GM12892 (cell line): Measurements from ENCODE around the gene ACTRT2.

Experiments
- DNase-seq: peaks from one replicate; pipeline ENCODE4 v3.0.0; 2011; ENCODE audit not compliant: insufficient read length
- FAIRE-seq: peaks from 2 replicates; lab custom pipeline; 2011; peaks lifted over from hg19 to GRCh38; lab: Jason Lieb, UNC
- POLR2A ChIP-seq: IDR thresholded peaks from 2 replicates; pipeline ENCODE4 v1.6.1; 2011; ENCODE audit warnings: low read depth, low read length, control low read depth
- POLR2AphosphoS5 ChIP-seq: IDR thresholded peaks from 2 replicates; pipeline ENCODE4 v1.6.1; 2011; ENCODE audit warnings: low read depth, low read length, control low read depth
- TAF1 ChIP-seq: IDR thresholded peaks from 2 replicates; pipeline ENCODE4 v1.6.1; 2011; ENCODE audit warnings: low read depth, mild to moderate bottlenecking, control low read depth, low read length, borderline replicate concordance

The ACTRT2 gene

DNA sequence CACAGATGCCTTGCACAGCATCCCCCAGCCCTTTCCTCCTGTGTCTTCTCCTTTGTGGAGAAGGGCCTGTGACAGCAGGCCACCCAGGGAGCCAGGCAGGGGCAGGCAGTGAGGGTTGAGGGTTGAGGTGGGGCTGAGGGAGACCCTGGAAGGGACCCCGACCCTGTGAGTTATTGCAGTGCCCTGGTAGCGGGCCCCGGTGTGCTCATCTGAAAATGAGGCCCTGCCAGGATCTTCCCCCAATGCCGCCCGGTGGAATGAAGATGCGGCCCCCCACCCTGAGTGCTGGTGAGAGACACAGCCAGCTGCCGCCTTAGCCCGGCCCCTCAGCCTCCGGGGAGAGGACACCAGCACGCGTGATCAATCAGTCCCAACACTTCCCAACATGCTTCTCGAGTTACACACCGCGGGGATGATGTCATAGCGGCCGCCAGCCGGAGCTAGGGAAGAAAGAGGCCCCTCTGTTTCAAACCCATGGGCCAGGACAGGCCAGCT, 36.2 kb upstream of the ACTRT2 start:
- no peak for FAIRE-seq
- TF ChIP-seq POLR2AphosphoS5: no peak
- TF ChIP-seq TAF1: no peak
- TF ChIP-seq POLR2A: no peak
- no peak for DNase-seq

DNA sequence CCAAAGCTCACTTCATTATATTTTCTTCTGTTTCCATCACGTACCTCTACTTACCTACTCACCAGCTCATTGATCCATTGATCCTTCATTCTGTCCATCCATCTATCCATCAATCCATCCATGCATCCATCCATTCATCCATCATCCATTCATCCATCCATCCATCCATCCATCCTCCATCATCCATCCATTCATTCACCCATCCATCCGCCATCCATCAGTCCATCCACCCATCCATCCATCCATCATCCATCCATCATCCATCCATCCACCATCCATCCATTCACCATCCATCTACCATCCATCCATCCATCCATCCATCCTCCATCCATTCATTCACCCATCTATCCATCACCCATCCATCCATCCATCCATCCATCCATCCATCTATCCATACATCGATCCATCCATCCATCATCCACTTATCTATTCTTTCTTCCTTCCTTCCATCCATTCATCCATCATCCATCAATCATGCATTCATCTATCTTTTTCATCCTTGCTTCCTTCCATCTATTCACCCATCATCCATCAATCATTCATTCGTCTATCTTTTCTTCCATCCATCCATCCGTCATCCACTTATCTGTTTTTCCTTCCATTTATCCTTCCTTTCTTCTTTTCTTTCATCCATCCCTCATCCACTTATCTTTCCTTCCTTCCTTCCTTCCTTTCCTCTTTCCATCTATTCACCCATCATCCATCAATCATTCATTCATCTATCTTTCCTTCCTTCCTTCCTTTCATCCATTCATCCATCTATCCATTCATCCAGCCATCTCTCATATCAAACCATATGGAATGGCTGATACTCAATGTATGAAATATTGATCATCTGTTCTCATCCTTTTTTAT, 35.3 kb upstream of the ACTRT2 start:
- no peak for TF ChIP-seq TAF1
- no peak for TF ChIP-seq POLR2AphosphoS5
- TF ChIP-seq POLR2A: no peak
- DNase-seq (no peak), FAIRE-seq (no peak)

DNA sequence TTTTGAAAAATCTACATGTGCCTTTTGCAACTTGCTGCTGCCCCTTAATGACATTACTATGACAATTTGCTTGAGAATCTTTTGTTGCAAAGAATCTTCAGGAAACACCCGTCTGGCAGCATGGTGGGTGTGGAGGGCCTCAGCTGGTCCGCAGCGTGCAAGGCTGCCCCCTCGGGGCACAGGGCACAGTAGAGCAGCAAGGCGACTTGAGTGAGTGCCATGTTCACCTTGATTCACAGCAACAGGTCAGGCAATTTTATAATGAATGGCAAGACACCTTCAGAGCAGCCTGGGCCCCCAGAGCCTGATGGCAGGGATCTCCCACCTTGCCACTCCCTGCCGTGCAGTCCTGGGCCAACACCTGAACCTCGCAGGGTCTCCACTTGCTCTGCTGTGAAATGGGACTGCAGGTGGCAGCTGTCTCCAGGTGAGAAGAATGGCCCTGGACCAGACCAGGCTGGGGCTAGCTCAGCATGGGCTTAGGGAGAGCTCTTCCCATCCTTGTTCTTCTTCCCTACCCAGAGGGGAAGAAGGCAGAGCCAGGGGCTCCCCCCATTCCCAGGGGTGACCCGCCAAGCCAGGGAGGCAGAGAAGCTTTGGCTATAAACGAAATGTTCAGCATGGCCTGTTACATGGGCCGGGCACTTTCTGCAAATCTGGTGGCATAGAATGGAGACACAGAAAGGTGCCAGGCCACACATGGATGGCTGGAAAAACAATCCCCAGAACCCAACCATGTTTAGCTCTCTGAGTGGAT, 34.5 kb upstream of the ACTRT2 start:
- FAIRE-seq: no peak
- TF ChIP-seq TAF1: no peak
- no peak for TF ChIP-seq POLR2A
- no peak for TF ChIP-seq POLR2AphosphoS5

DNA sequence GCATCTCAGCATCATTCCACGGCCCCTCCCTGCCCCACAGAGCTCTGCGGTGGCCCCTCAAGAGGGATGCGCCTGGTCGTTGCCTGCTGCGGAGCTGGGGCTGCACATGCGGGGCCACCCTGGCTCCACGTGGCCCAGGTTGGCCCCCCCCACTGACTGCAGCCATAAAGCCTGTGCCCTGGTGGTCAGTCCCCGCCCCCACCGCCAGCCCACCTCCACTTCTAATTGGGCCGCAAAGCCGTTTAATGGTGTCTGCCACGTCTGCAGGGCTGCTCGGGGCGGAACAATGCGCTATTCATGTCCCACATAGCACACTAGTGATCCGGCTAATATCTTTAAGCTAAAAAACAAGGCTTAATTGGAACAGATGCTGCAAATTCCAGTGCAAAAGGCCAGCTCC, 33.5 kb upstream of the ACTRT2 start:
- DNase-seq: no peak
- TF ChIP-seq TAF1 (no peak), POLR2AphosphoS5 (no peak), POLR2A (no peak)
- FAIRE-seq: no peak

More for the DNA sequence above, 34.5 kb upstream of the ACTRT2 start:
- no peak for DNase-seq

- no peak for DNase-seq
- no peak for FAIRE-seq
- TF ChIP-seq POLR2A (no peak), TAF1 (no peak), POLR2AphosphoS5 (no peak)
These were observed 33.0 kb upstream of the ACTRT2 start for GRCh38 chr1:2988256-2988655.

GRCh38 chr1:2989185-2989584, 32.1 kb upstream of the ACTRT2 start:
- FAIRE-seq (no peak), DNase-seq (no peak)
- TF ChIP-seq TAF1: no peak
- no peak for TF ChIP-seq POLR2A
- TF ChIP-seq POLR2AphosphoS5: no peak

DNA sequence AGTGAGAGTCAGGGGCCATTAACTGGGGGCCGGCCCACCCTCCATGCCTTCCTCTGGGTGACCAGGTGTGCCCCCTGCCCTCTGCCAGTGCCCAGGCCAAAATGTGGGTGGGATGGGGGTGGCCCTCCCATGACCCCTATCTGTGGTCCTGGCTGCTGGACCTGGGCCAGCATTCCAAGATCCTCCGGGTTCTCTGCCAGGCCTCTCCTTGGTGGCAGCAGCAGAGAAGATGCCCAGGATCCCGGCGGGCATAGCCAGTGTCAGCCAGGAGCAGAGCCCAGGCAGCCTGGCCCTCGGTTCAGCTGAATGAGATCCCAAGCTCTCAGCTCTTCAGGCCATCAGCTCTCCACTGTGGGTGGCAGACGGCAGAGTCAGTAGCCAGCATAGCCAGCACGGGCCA, 31.3 kb upstream of the ACTRT2 start:
- no peak for FAIRE-seq
- DNase-seq: no peak
- TF ChIP-seq TAF1 (no peak), POLR2AphosphoS5 (no peak), POLR2A (no peak)

DNA sequence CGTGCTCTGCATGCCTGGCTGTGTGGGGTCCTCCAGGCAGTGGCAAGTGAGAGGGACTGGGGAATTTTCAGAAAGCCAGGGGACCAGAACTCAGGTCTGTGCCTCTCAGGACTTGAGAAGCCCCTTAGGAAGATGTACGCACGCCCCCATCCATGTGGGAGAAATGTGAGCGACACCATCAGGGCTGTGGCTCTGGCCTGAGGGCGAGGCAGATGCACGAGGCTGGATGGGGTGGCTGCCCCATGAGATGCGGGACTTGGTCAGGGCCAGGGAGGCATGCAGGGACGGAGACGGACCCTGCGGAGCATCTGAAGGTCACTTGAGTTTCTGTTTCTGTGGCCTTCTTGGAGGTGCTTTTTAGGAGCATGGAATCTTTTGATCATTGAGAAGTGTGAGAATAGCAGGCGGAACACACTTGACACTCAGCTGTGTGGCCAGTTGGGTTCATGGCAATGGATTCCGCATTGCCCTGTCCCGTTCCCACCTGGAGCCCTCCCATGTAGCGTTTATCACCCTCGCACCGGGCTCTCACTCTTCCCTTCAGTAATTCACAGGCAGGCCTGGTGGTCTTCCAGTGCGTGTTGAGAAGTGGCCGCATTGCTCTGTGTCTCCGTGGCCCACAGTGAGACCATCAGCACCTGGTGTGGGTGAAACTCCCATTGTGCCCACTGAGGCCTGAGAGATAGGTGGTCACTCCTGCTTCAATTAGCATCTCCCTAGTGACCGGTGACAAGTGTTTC, 30.7 kb upstream of the ACTRT2 start:
- FAIRE-seq: no peak
- no peak for TF ChIP-seq POLR2AphosphoS5
- no peak for TF ChIP-seq TAF1
- no peak for DNase-seq

DNA sequence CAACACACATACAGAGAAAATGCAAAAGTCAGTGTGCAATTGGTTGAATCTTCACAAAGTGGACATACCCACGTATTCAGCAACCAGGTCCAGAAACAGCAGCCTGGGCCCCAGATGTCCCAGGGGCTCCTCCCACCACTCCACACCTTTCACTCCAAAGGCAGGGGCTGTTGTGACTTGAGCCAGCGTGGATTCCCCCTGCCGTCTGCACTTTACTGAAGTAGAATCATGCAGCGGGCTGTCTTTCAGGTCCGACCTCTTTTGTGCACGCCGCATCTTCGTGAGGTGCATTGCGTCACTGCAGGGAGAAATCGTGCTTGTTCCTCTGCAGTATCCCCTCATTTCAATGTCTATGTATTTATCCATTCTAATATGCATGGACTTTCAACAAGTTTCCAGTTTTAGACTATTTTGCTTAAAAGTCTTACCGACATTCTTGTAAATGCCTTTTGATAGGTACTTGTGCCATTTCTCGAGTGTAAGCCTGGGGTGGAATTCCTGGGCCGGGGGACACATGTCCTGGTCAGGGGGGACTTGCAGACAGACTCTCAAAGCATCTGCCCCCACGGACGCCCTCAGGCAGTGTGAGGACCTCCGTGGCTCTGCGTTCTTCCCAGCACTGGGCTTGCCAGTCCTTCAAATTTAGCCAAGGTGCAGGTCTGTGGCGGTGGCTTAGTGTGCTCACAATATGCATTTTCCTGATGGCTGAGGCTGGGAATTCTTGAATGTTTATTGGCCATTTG, 29.3 kb upstream of the ACTRT2 start:
- TF ChIP-seq POLR2AphosphoS5: no peak
- no peak for TF ChIP-seq POLR2A
- TF ChIP-seq TAF1: no peak
- no peak for FAIRE-seq

DNA sequence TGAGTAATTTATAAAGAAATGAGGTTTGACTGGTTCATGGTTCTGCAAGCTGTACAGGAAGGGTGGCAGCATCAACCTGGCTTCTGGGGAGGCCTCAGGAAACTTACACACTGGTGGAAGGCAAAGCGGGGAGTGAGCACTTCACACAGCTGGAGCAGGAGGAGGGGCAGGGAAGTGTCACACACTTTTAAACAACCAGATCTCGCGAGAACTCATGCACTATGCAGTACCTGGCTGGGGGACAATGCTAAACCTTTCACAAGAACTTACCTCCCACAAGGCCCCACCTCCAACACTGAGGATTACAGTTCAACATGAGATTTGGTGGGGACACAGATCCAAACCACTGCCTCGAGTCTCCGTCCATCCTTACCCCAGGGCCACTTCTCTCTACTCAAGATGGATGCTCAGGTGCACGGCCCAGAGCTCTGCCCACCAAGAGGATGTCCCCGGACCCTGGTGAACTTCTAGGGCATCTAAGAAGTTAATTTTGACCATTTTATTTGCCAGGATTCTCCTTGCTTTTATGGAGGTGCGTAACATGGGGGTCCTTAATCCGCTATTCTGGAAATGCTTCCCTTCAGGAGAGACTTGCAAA, 22.7 kb upstream of the ACTRT2 start:
- TF ChIP-seq TAF1 (no peak), POLR2AphosphoS5 (no peak), POLR2A (no peak)
- no peak for FAIRE-seq
- no peak for DNase-seq

More for the DNA sequence above, 29.3 kb upstream of the ACTRT2 start:
- no peak for DNase-seq

GRCh38 chr1:2999138-2999537, 22.1 kb upstream of the ACTRT2 start:
- FAIRE-seq (no peak), DNase-seq (no peak)
- TF ChIP-seq POLR2AphosphoS5 (no peak), TAF1 (no peak), POLR2A (no peak)
